ENCODE results near the gene GSN.

The GSN gene

DNA sequence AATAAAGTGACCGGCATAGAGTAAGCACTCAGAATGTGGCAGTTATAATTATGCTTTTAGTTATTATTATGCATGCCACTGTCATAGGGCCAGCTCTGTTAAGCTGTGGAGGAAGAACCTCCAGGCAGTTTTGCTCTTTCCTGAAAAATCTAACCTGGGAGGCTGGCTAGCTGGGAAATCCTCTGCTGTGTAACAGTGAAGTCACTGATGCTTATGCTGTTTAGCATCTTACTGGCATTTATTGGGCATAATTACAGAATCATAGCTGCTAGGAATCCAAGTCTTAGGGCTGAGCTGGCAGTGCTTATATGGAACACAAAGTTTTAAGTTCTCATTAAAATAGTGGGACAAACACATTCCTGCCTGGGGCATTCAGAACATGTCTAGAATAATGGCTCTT lies 5.5 kb upstream of the GSN start:
- H3K4me3 ChIP-seq (replicated peaks in 1 of 2; ENCODE audit: low read depth in 2 of 2, low read length in 2 of 2): no peak overlapping the region
- DNase-seq (ENCODE audit: low read depth in 2 of 2): no peak
- TF ChIP-seq, protein P1, sequence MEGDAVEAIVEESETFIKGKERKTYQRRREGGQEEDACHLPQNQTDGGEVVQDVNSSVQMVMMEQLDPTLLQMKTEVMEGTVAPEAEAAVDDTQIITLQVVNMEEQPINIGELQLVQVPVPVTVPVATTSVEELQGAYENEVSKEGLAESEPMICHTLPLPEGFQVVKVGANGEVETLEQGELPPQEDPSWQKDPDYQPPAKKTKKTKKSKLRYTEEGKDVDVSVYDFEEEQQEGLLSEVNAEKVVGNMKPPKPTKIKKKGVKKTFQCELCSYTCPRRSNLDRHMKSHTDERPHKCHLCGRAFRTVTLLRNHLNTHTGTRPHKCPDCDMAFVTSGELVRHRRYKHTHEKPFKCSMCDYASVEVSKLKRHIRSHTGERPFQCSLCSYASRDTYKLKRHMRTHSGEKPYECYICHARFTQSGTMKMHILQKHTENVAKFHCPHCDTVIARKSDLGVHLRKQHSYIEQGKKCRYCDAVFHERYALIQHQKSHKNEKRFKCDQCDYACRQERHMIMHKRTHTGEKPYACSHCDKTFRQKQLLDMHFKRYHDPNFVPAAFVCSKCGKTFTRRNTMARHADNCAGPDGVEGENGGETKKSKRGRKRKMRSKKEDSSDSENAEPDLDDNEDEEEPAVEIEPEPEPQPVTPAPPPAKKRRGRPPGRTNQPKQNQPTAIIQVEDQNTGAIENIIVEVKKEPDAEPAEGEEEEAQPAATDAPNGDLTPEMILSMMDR (IDR thresholded peaks at IDR 0.05; ENCODE audit: low read depth, low read length): no peak

- no peak for DNase-seq (ENCODE audit: low read depth in 2 of 2)
- H3K4me3 ChIP-seq (replicated peaks in 1 of 2; ENCODE audit: low read depth in 2 of 2, low read length in 2 of 2): no peak overlapping the region
- TF ChIP-seq, protein P1 (IDR thresholded peaks at IDR 0.05; ENCODE audit: low read depth, low read length): no peak
Observed at GRCh38 chr9:121262953-121263352, 5.0 kb upstream of the GSN start.

- DNase-seq (ENCODE audit: low read depth in 2 of 2): no peak
- TF ChIP-seq, protein P1 (IDR thresholded peaks at IDR 0.05; ENCODE audit: low read depth, low read length): no peak
- H3K4me3 ChIP-seq (replicated peaks in 1 of 2; ENCODE audit: low read depth in 2 of 2, low read length in 2 of 2): no peak overlapping the region
Observed at GRCh38 chr9:121266356-121266755, 1.6 kb upstream of the GSN start.

GRCh38 chr9:121266906-121267650 lies 884 bp upstream of the GSN start:
- DNase-seq (ENCODE audit: low read depth in 2 of 2): no peak
- no peak overlapping the region for H3K4me3 ChIP-seq (replicated peaks in 1 of 2; ENCODE audit: low read depth in 2 of 2, low read length in 2 of 2)
- TF ChIP-seq, protein P1 (IDR thresholded peaks at IDR 0.05; ENCODE audit: low read depth, low read length): no peak

GRCh38 chr9:121268598-121268850 lies 562 bp downstream of the GSN start:
- TF ChIP-seq, protein P1 (IDR thresholded peaks at IDR 0.05; ENCODE audit: low read depth, low read length): no peak
- DNase-seq (ENCODE audit: low read depth in 2 of 2): no peak
- peak overlapping the region; percentile 71 to 93 for H3K4me3 ChIP-seq (replicated peaks in 1 of 2; ENCODE audit: low read depth in 2 of 2, low read length in 2 of 2)

- TF ChIP-seq, protein P1 (IDR thresholded peaks at IDR 0.05; ENCODE audit: low read depth, low read length): no peak
- DNase-seq (ENCODE audit: low read depth in 2 of 2): peak in 1 of 2 donors; percentile 40
- H3K4me3 ChIP-seq (replicated peaks in 1 of 2; ENCODE audit: low read depth in 2 of 2, low read length in 2 of 2): peak overlapping the region; percentile 71 to 93
Observed at GRCh38 chr9:121268851-121269641, 1.1 kb downstream of the GSN start.

All from cardiac fibroblast (primary cell).